ENCODE measurements around the gene BDKRB2.

BDKRB2 gene

DNA sequence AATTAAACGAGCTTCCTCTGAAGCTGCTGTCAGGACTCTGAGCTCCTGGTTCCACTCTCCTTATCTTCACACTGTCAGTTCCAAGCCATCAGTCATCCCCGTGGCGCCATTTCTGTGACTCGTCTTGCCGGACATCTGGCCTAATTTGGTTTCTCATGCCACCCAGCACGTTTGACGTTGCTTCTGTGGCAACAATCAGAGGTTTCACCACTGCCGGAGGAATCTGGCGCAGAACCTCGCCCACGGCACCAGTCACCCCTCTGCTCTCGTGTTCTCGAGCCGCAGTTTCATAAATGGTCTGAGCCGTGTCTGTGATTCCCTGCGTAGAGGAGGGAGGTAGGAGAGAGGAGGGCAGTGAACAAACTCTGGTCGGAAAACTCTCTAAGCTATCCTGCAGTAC lies 81.0 kb downstream of the BDKRB2 start:
- DNase-seq (ENCODE audit: extremely low spot score, insufficient read length, low read depth), result no peak
- no peak for FAIRE-seq

DNA sequence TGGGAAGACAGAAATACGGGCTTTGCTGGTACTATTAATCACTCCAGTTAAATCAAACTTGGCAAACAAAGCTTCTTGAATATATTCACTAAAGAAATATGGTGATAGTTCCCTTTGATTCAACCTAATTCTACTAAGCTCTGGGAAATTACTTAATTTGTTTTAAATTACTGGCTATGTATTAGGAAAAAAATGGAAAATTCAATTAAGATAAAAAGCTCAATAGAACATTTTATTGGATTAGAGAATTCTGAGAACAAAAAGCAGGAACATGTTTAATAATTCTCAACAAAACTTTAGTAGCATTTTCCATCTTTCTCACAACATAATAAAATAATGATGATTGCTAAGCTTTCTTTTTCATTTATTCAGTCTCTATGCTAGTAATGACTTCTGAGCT lies 81.6 kb downstream of the BDKRB2 start:
- FAIRE-seq (no peak), DNase-seq (ENCODE audit: extremely low spot score, insufficient read length, low read depth) (no peak)

GRCh38 chr14:96287856-96288255 lies 83.2 kb downstream of the BDKRB2 start:
- FAIRE-seq, result no peak
- DNase-seq (ENCODE audit: extremely low spot score, insufficient read length, low read depth), result no peak

All from GM18507 (cell line).